K562 (cell line): Measurements from ENCODE around the gene ZPBP.

Source experiments
- BRD4 ChIP-seq: fragments of 200-600 bp; sonication (generic); IDR thresholded peaks from 2 replicates; pipeline ENCODE4 v1.6.1; 2017; ENCODE audit warnings: inconsistent platforms
- BRF2 ChIP-seq: IDR thresholded peaks from 3 replicates; pipeline ENCODE4 v1.6.1; 2011; ENCODE audit warnings: borderline replicate concordance, mild to moderate bottlenecking; ENCODE audit not compliant: insufficient read length, insufficient read depth
- CBX1 ChIP-seq: sonication (generic); IDR thresholded peaks from 2 replicates; pipeline ENCODE4 v1.6.1; 2016; ENCODE audit warnings: antibody characterized with exemption, low read depth, mild to moderate bottlenecking
- FOXO4 ChIP-seq: fragments of 450-650 bp; formaldehyde crosslinking; IDR thresholded peaks from 2 replicates; pipeline ENCODE4 v1.4.0; 2020; ENCODE audit warnings: mild to moderate bottlenecking, moderate library complexity
- GABPA ChIP-seq: fragments of 200-800 bp; sonication (Bioruptor generic); conservative IDR thresholded peaks from 2 replicates; pipeline ENCODE4 v1.6.1; 2016; ENCODE audit warnings: low read depth, missing genetic modification characterization, missing compliant biosample characterization
- ILF3 ChIP-seq: fragments of 450-650 bp; IDR thresholded peaks from 2 replicates; pipeline ENCODE4 v1.6.1; 2018; ENCODE audit warnings: antibody characterized with exemption, mild to moderate bottlenecking, moderate library complexity, borderline replicate concordance
- POLR2A ChIP-seq: fragments of 450-650 bp; conservative IDR thresholded peaks from 2 replicates; pipeline ENCODE4 v1.6.1; 2016
- SETDB1 ChIP-seq: IDR thresholded peaks from one replicate; pipeline ENCODE4 v1.6.1; 2012; ENCODE audit warnings: low read length, control low read depth, inconsistent platforms
- TAF1 ChIP-seq: IDR thresholded peaks from 2 replicates; pipeline ENCODE4 v1.6.1; 2011; ENCODE audit warnings: mild to moderate bottlenecking, low read length, moderate library complexity; ENCODE audit not compliant: insufficient read depth, control insufficient read depth, severe bottlenecking; ENCODE audit errors: extremely low read depth
- TCF3 ChIP-seq: sonication (generic); formaldehyde crosslinking; IDR thresholded peaks from 2 replicates; pipeline ENCODE4 v1.4.0; 2020; ENCODE audit warnings: mild to moderate bottlenecking, missing genetic modification reagents
- YY1 ChIP-seq, 3 experiments: IDR thresholded peaks; 2 replicates each; pipeline ENCODE4 v1.6.1; 2011; ENCODE audit warnings: low read length in 2 of 3, mild to moderate bottlenecking in 2 of 3, moderate library complexity in 2 of 3, borderline replicate concordance in 1 of 3, control low read depth in 1 of 3, low read depth in 1 of 3; ENCODE audit not compliant: insufficient read depth in 3 of 3, insufficient replicate concordance in 2 of 3, control insufficient read depth in 1 of 3, insufficient read length in 1 of 3; ENCODE audit errors: extremely low read depth in 1 of 3
- TF ChIP-seq, protein P1 (sequence below): sonication (generic); formaldehyde crosslinking; IDR thresholded peaks from 2 replicates; pipeline ENCODE4 v1.8.0; 2023; ENCODE audit warnings: mild to moderate bottlenecking, missing genetic modification reagents
- TF ChIP-seq, protein P2 (sequence below), 3 experiments: IDR thresholded peaks in 2 of 3; conservative IDR thresholded peaks in 1 of 3; 2 replicates each; pipeline ENCODE4 v1.5.1; 2011 to 2012; ENCODE audit warnings: low read length in 3 of 3, mild to moderate bottlenecking in 3 of 3, control low read depth in 2 of 3, improper control_type of control experiment in 1 of 3, inconsistent platforms in 1 of 3, low read depth in 1 of 3, mixed read lengths in 1 of 3, moderate library complexity in 1 of 3; ENCODE audit not compliant: insufficient read depth in 2 of 3

GRCh38 chr7:49995681-49996080, 97.4 kb downstream of the ZPBP start:
- no peak for TF ChIP-seq CBX1
- no peak for TF ChIP-seq GABPA (tag)
- TF ChIP-seq, protein P1, sequence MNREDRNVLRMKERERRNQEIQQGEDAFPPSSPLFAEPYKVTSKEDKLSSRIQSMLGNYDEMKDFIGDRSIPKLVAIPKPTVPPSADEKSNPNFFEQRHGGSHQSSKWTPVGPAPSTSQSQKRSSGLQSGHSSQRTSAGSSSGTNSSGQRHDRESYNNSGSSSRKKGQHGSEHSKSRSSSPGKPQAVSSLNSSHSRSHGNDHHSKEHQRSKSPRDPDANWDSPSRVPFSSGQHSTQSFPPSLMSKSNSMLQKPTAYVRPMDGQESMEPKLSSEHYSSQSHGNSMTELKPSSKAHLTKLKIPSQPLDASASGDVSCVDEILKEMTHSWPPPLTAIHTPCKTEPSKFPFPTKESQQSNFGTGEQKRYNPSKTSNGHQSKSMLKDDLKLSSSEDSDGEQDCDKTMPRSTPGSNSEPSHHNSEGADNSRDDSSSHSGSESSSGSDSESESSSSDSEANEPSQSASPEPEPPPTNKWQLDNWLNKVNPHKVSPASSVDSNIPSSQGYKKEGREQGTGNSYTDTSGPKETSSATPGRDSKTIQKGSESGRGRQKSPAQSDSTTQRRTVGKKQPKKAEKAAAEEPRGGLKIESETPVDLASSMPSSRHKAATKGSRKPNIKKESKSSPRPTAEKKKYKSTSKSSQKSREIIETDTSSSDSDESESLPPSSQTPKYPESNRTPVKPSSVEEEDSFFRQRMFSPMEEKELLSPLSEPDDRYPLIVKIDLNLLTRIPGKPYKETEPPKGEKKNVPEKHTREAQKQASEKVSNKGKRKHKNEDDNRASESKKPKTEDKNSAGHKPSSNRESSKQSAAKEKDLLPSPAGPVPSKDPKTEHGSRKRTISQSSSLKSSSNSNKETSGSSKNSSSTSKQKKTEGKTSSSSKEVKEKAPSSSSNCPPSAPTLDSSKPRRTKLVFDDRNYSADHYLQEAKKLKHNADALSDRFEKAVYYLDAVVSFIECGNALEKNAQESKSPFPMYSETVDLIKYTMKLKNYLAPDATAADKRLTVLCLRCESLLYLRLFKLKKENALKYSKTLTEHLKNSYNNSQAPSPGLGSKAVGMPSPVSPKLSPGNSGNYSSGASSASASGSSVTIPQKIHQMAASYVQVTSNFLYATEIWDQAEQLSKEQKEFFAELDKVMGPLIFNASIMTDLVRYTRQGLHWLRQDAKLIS = no peak
- TF ChIP-seq ILF3 = no peak
- TF ChIP-seq TAF1 = no peak
- no peak for TF ChIP-seq FOXO4
- no peak for TF ChIP-seq TCF3 (CRISPR knock-in tag)
- TF ChIP-seq POLR2A = no peak
- TF ChIP-seq, protein P2, sequence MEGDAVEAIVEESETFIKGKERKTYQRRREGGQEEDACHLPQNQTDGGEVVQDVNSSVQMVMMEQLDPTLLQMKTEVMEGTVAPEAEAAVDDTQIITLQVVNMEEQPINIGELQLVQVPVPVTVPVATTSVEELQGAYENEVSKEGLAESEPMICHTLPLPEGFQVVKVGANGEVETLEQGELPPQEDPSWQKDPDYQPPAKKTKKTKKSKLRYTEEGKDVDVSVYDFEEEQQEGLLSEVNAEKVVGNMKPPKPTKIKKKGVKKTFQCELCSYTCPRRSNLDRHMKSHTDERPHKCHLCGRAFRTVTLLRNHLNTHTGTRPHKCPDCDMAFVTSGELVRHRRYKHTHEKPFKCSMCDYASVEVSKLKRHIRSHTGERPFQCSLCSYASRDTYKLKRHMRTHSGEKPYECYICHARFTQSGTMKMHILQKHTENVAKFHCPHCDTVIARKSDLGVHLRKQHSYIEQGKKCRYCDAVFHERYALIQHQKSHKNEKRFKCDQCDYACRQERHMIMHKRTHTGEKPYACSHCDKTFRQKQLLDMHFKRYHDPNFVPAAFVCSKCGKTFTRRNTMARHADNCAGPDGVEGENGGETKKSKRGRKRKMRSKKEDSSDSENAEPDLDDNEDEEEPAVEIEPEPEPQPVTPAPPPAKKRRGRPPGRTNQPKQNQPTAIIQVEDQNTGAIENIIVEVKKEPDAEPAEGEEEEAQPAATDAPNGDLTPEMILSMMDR (IDR thresholded peaks at IDR 0.05 in 2 of 3, conservative IDR thresholded peaks at IDR 0.05 in 1 of 3; ENCODE audit: insufficient read depth in 2 of 3, low read depth in 1 of 3, low read length in 3 of 3) = no peak
- TF ChIP-seq BRD4 = no peak
- no peak for TF ChIP-seq BRF2
- TF ChIP-seq SETDB1 = no peak
- TF ChIP-seq YY1 (IDR thresholded peaks at IDR 0.05; ENCODE audit: borderline replicate concordance in 1 of 3, control insufficient read depth in 1 of 3, extremely low read depth in 1 of 3, insufficient read depth in 3 of 3, insufficient read length in 1 of 3, insufficient replicate concordance in 2 of 3, low read depth in 1 of 3, low read length in 2 of 3) = no peak
